Measurements from ENCODE around the gene SMO. TPM values are rescaled to one million over a fixed set of nuclear protein-coding genes. Genes with fewer than 3 reads are reported as not detected.

The SMO gene
- total and polyA plus RNA-seq, 8 donors, result 1.1 to 18.5 (median 5.1) TPM

- intact Hi-C loops (cut with DNase I; ENCODE audit: low total_unique reads), result loop anchor here (10.0 kb wide), 2 partner anchors 84 to 254 kb away; no protein-coding TSS in a partner anchor
- Histone ChIP-seq H3K9me3 (no peaks in the 10 kb centered on the region), H3K27me3 (no peaks in the 10 kb centered on the region), H3K36me3 (peaks cover 0 to 60% (median 25%) of the 10 kb centered on the region in 4 donors), H3K4me1 (peaks cover 0 to 6% (median 0%) of the 10 kb centered on the region in 4 donors), H3K27ac (no peak overlapping the region), H3K4me3 (no peak overlapping the region)
- TF ChIP-seq CTCF (IDR thresholded peaks at IDR 0.05) (peak in 5 of 7 experiments; percentile 69 to 85 (median 84)), POLR2A (IDR thresholded peaks at IDR 0.05) (no peak), POLR2AphosphoS5 (IDR thresholded peaks at IDR 0.05) (peak in 1 of 3 donors; percentile 42), EP300 (IDR thresholded peaks at IDR 0.05) (no peak)
- 59 to 73% (median 63%) methylated on average over 13 to 16 of the region's 16 CpGs for WGBS, 5 donors
- DNase-seq, result peak; percentile 84 to 88
Observed at GRCh38 chr7:129210256-129210988, 22.0 kb downstream of the SMO start.

- Histone ChIP-seq H3K4me1 (peaks cover 0 to 6% (median 0%) of the 10 kb centered on the region in 4 donors), H3K9me3 (no peaks in the 10 kb centered on the region), H3K27me3 (no peaks in the 10 kb centered on the region), H3K4me3 (no peak overlapping the region), H3K27ac (no peak overlapping the region), H3K36me3 (peaks cover 0 to 54% (median 23%) of the 10 kb centered on the region in 4 donors)
- DNase-seq, result no peak
- 89 to 97% (median 95%) methylated on average over 12 to 14 of the region's 14 CpGs for WGBS, 5 donors
- intact Hi-C loops (cut with DNase I; ENCODE audit: low total_unique reads), result loop anchor here (10.0 kb wide), 2 partner anchors 84 to 254 kb away; no protein-coding TSS in a partner anchor
- TF ChIP-seq EP300 (IDR thresholded peaks at IDR 0.05) (no peak), POLR2AphosphoS5 (IDR thresholded peaks at IDR 0.05) (no peak), CTCF (IDR thresholded peaks at IDR 0.05) (no peak), POLR2A (IDR thresholded peaks at IDR 0.05) (no peak)
Observed at GRCh38 chr7:129210989-129211312, 22.5 kb downstream of the SMO start.

GRCh38 chr7:129212126-129212525 is 23.7 kb downstream of the SMO start:
- DNase-seq, result no peak
- intact Hi-C loops (cut with DNase I; ENCODE audit: low total_unique reads), result loop anchor here (10.0 kb wide), 2 partner anchors 83 to 253 kb away; no protein-coding TSS in a partner anchor
- Histone ChIP-seq H3K9me3 (no peaks in the 10 kb centered on the region), H3K4me3 (no peak overlapping the region), H3K4me1 (peaks cover 0 to 6% (median 0%) of the 10 kb centered on the region in 4 donors), H3K36me3 (peaks cover 0 to 44% (median 18%) of the 10 kb centered on the region in 4 donors), H3K27ac (no peak overlapping the region), H3K27me3 (no peaks in the 10 kb centered on the region)
- no peak for TF ChIP-seq CTCF (IDR thresholded peaks at IDR 0.05)
- TF ChIP-seq POLR2AphosphoS5 (IDR thresholded peaks at IDR 0.05), result no peak
- no peak for TF ChIP-seq EP300 (IDR thresholded peaks at IDR 0.05)
- 93 to 96% (median 94%) methylated on average over 10 to 14 of the region's 14 CpGs for WGBS, 5 donors

GRCh38 chr7:129212596-129212995 is 24.2 kb downstream of the SMO start:
- intact Hi-C loops (cut with DNase I; ENCODE audit: low total_unique reads), result loop anchor here (10.0 kb wide), 2 partner anchors 82 to 252 kb away; no protein-coding TSS in a partner anchor
- 71 to 91% (median 85%) methylated on average over 2 to 4 of the region's 4 CpGs for WGBS, 5 donors
- H3K36me3 ChIP-seq, result peaks cover 0 to 40% (median 17%) of the 10 kb centered on the region in 4 donors
- TF ChIP-seq EP300 (IDR thresholded peaks at IDR 0.05) (no peak), CTCF (IDR thresholded peaks at IDR 0.05) (no peak), POLR2AphosphoS5 (IDR thresholded peaks at IDR 0.05) (no peak), POLR2A (IDR thresholded peaks at IDR 0.05) (no peak)
- H3K4me3 ChIP-seq, result no peak overlapping the region
- no peak overlapping the region for H3K27ac ChIP-seq
- DNase-seq, result no peak
- H3K9me3 ChIP-seq, result no peaks in the 10 kb centered on the region
- peaks cover 0 to 6% (median 0%) of the 10 kb centered on the region in 4 donors for H3K4me1 ChIP-seq
- H3K27me3 ChIP-seq, result peaks cover 0 to 3% (median 0%) of the 10 kb centered on the region in 3 donors
